ENCODE data around the gene SLC9A1. TPM values are rescaled to one million over a fixed set of nuclear protein-coding genes. Genes with fewer than 3 reads are reported as not detected.

Gene SLC9A1
- total and polyA plus RNA-seq, 12 donors = 9.4 to 34.4 (median 20.7) TPM

- TF ChIP-seq CTCF (IDR thresholded peaks at IDR 0.05) = peak in 5 of 9 donors; percentile 17 to 49 (median 34)
- H3K4me3 ChIP-seq = no peak overlapping the region
- intact Hi-C loops (cut with DNase I) = loop anchor here in 2 of 10 donors (5.0 to 10.0 kb wide), 2 partner anchors 40 to 273 kb away; partner anchors contain the start of gene CD164L2 (in 1 of the 2)
- 49 to 58% methylated on average over 5 of the region's 5 CpGs for WGBS, 2 donors
- H3K36me3 ChIP-seq = peaks cover 0 to 25% (median 9%) of the 10 kb centered on the region in 9 donors
- ATAC-seq = peak; percentile 77 to 95 (median 90)
- no peaks in the 10 kb centered on the region for H3K27me3 ChIP-seq
- H3K9me3 ChIP-seq = no peaks in the 10 kb centered on the region
- H3K4me1 ChIP-seq = peaks cover 11 to 71% (median 33%) of the 10 kb centered on the region in 9 donors
- peak overlapping the region in 8 of 10 donors; percentile 21 to 79 (median 55) for H3K27ac ChIP-seq
- DNase-seq = peak; percentile 65 to 77
These were observed 43.0 kb downstream of the SLC9A1 start for GRCh38 chr1:27111626-27112573.

- peak in 4 of 9 donors; percentile 23 to 34 (median 24) for TF ChIP-seq CTCF (IDR thresholded peaks at IDR 0.05)
- H3K36me3 ChIP-seq = peaks cover 0 to 51% (median 20%) of the 10 kb centered on the region in 9 donors
- no peaks in the 10 kb centered on the region for H3K9me3 ChIP-seq
- peaks cover 5 to 47% (median 17%) of the 10 kb centered on the region in 9 donors for H3K4me1 ChIP-seq
- no peak overlapping the region for H3K27ac ChIP-seq
- no peaks in the 10 kb centered on the region for H3K27me3 ChIP-seq
- no peak overlapping the region for H3K4me3 ChIP-seq
- DNase-seq (no peak), ATAC-seq (no peak)
- 93 to 95% methylated on average over 23 of the region's 23 CpGs for WGBS, 2 donors
- intact Hi-C loops (cut with DNase I) = loop anchor here in 3 of 10 donors (10.0 kb wide), 2 partner anchors 276 to 286 kb away; partner anchors contain the start of genes GPR3 (in 2 of the 3) and CD164L2 (in 1 of the 3)
These were observed 45.7 kb downstream of the SLC9A1 start for GRCh38 chr1:27109103-27109822.

GRCh38 chr1:27108588-27108987 is 46.3 kb downstream of the SLC9A1 start:
- DNase-seq (no peak), ATAC-seq (no peak)
- WGBS, 2 donors = 97 to 98% methylated on average over 7 of the region's 7 CpGs
- Histone ChIP-seq H3K27me3 (no peaks in the 10 kb centered on the region), H3K9me3 (no peaks in the 10 kb centered on the region), H3K36me3 (peaks cover 0 to 50% (median 16%) of the 10 kb centered on the region in 9 donors), H3K27ac (no peak overlapping the region), H3K4me3 (no peak overlapping the region), H3K4me1 (peaks cover 5 to 40% (median 17%) of the 10 kb centered on the region in 9 donors)
- intact Hi-C loops (cut with DNase I) = loop anchor here in 3 of 10 donors (10.0 kb wide), 2 partner anchors 276 to 286 kb away; partner anchors contain the start of genes GPR3 (in 2 of the 3) and CD164L2 (in 1 of the 3)
- no peak for TF ChIP-seq CTCF (IDR thresholded peaks at IDR 0.05)
